HG03354 (cell line): ENCODE data around the gene TP53BP1.
"Not testable (repeated sequence)": the region's sequence is repeated elsewhere in the genome, so short reads cannot be mapped to it uniquely, and the experiment has no call there.

Source experiments
- ATAC-seq: cut with Tn5 transposase; IDR thresholded peaks from one replicate; pipeline ENCODE4 v1.9.1; 2021; ENCODE audit warnings: mild to moderate bottlenecking; ENCODE audit not compliant: unreplicated experiment, poor library complexity, severe bottlenecking

The TP53BP1 gene

GRCh38 chr15:43434446-43434845 lies 58.5 kb downstream of the TP53BP1 start:
- ATAC-seq, result no peak

GRCh38 chr15:43433661-43434303 lies 59.2 kb downstream of the TP53BP1 start:
- ATAC-seq, result no peak

GRCh38 chr15:43433165-43433564 lies 59.8 kb downstream of the TP53BP1 start:
- no peak for ATAC-seq

DNA sequence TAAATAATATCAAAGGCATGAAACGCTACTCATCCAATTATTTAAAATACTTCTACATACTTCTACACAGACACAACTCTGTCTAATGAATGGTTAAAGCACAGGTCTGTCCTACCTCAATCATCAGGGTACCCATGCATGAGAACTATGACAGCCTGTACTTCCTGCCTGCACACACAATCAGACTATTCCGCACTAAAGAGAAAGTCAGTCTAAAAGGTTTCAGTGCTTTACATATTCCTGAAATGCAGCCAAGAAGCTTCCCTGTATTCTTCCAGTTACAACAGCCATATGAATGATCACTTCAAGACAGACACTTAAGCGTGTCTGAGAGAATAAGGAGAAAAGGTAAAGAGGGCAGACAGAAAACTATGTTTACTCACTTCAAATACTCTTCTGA lies 63.3 kb downstream of the TP53BP1 start:
- no peak for ATAC-seq

DNA sequence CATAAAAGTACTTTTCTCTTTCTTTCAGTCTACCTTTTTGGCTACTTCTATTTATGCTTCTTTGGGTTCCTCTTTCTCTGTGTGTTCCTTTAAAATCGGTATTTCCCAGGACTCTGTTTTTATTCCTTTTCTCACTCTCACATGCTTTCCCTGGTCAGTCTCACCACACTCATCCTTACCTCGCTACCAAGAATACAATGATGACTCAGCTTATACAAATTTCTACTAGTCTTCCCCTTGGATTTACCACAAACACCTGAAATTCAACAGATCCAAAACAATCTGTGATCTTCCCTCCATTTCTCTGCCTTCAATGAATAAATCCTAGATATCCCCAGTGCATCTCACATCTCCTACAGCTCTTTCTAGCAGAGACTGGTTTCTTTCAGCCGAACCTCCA lies 69.2 kb downstream of the TP53BP1 start:
- no peak for ATAC-seq

GRCh38 chr15:43420876-43421275 lies 72.1 kb downstream of the TP53BP1 start:
- ATAC-seq, result no peak

GRCh38 chr15:43420435-43420834 lies 72.5 kb downstream of the TP53BP1 start:
- no peak for ATAC-seq

GRCh38 chr15:43414196-43414595 lies 78.8 kb downstream of the TP53BP1 start:
- no peak for ATAC-seq

- no peak for ATAC-seq
Observed at GRCh38 chr15:43412096-43412495, 80.9 kb downstream of the TP53BP1 start.

DNA sequence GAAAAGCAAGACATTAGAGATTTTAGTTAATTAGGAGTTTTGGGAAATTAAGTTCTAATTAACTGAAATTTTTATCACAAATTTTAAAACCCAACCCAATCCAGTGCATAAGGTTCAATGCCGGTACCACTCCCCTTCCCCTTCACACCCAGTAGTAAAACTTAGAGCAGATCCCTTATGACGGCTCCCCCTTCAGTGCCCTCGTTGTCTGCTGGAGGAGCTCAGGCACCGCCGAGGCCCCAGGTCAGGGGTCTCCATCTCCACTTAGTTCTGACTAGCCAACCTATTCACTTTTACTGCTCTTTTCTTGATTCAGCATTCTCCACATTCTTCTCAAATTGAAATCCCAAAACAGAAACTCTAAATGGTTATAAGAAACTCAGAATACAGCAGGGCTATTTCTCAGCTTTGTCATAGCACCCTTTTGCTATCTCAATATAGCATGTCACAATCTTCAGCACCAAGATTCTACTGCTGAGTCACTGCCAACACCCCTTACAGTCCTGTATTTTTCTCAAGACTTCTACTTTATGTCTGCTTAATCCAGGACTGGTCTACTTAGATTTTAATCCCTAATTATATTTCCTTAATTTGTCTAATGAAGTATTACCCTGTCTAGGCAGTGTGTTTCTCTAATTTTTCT lies 82.3 kb downstream of the TP53BP1 start:
- no peak for ATAC-seq

- ATAC-seq, result no peak
Observed at GRCh38 chr15:43408789-43409188, 84.2 kb downstream of the TP53BP1 start.

- no peak for ATAC-seq
Observed at GRCh38 chr15:43406808-43407207, 86.1 kb downstream of the TP53BP1 start.

GRCh38 chr15:43406189-43406588 lies 86.8 kb downstream of the TP53BP1 start:
- no peak for ATAC-seq

- no peak for ATAC-seq
Observed at GRCh38 chr15:43404130-43404529, 88.8 kb downstream of the TP53BP1 start.

DNA sequence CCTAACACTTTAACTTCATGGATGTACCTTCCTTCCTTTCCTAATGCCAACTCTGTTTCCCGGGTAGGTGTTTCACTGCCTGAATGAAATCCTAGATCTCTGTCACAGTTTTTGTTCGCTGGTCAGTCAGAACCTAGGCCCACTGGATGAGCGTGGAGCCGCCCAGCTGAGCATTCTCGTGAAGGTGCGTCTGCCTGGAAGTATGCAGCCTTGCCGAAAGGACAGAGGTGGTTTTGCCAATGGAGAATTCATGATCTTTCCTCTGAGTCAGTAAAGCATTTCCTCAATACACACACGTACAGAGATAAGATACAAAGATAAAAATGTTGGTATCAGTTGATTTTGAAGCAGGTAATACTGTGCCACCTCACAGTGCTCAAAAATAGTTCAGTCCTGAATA lies 89.3 kb downstream of the TP53BP1 start:
- no peak for ATAC-seq

GRCh38 chr15:43402255-43402654 lies 90.7 kb downstream of the TP53BP1 start:
- no peak for ATAC-seq

DNA sequence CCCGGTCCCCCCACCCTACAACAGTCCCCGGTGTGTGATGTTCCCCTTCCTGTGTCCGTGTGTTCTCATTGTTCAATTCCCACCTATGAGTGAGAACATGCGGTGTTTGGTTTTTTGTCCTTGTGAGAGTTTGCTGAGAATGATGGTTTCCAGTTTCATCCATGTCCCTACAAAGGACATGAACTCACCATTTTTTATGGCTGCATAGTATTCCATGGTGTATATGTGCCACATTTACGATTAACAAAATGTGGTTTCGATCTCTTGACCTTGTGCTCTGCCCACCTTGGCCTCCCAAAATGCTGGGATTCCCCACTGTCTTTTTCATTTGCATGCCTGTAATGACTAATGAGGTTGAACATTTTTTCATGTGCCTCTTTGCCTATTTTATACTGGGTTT lies 99.4 kb downstream of the TP53BP1 start:
- not testable (repeated sequence) for ATAC-seq

DNA sequence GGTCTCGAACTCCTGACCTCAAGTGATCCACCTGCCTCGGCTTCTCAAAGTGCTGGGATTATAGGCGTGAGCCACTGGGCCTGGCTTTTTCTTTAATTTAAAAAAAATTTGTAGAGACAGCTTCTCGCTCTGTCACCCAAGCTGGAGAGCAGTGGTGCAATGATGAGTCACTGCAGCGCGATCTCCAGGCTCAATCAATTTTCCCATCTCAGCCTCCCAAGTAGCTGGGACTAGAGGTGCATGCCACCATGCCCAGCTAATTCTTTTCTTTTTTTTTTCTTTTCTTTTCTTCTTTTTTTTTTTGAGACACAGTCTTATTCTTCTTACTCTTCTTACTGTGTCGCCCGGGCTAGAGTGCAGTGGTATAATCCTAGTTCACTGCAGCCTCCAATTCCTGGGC lies 102.2 kb downstream of the TP53BP1 start:
- no peak for ATAC-seq

GRCh38 chr15:43383070-43383469 lies 109.9 kb downstream of the TP53BP1 start:
- no peak for ATAC-seq

DNA sequence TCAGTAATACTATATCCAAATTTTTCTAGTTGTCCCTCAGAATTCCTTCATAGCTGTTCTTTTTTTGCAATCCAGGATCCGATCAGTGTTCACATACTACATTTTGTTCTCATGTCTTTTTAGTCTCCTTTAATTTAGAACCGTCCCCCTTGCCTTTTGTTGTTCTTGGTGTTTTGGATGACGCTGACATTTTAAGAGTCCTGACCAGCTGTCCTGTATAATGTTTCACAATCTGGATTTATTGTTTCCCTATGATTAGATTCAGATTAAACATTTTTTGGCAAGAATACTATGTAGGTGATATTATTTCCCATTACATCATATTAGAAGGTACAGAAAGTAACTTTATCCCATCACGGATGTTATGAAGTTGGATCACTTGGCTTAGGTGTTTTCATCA lies 110.6 kb downstream of the TP53BP1 start:
- ATAC-seq, result no peak

GRCh38 chr15:43378601-43379000 lies 114.4 kb downstream of the TP53BP1 start:
- ATAC-seq, result no peak
